Endothelial cell (in vitro differentiated cells): ENCODE data around the gene RSPO3. TPM values are rescaled to one million over a fixed set of nuclear protein-coding genes. Genes with fewer than 3 reads are reported as not detected.

ENCODE experiments used
- DNase-seq: peaks from one replicate; pipeline ENCODE4 v3.0.0; 2021; ENCODE audit warnings: low spot score
- H3K27ac Mint-ChIP-seq: one replicate; pipeline ENCODE4 v1.8.0; 2021; ENCODE audit warnings: mixed read lengths, inconsistent platforms; ENCODE audit not compliant: unreplicated experiment
- H3K27me3 Mint-ChIP-seq: one replicate; pipeline ENCODE4 v1.8.0; 2021; ENCODE audit warnings: mild to moderate bottlenecking, moderate library complexity, mixed read lengths, inconsistent platforms; ENCODE audit not compliant: unreplicated experiment
- H3K36me3 Mint-ChIP-seq: one replicate; pipeline ENCODE4 v1.8.0; 2021; ENCODE audit warnings: mild to moderate bottlenecking, low read depth, mixed read lengths, inconsistent platforms; ENCODE audit not compliant: unreplicated experiment
- H3K4me1 Mint-ChIP-seq: one replicate; pipeline ENCODE4 v1.8.0; 2021; ENCODE audit warnings: mild to moderate bottlenecking, mixed read lengths, inconsistent platforms; ENCODE audit not compliant: unreplicated experiment
- H3K4me3 Mint-ChIP-seq: one replicate; pipeline ENCODE4 v1.8.0; 2021; ENCODE audit warnings: mild to moderate bottlenecking, mixed read lengths, inconsistent platforms; ENCODE audit not compliant: unreplicated experiment
- H3K9me3 Mint-ChIP-seq: one replicate; pipeline ENCODE4 v1.8.0; 2021; ENCODE audit warnings: mixed read lengths, inconsistent platforms; ENCODE audit not compliant: unreplicated experiment
- CTCF ChIP-seq: fragments of 200-600 bp; sonication (generic); IDR thresholded peaks from one replicate; pipeline ENCODE4 v1.5.0; 2021; ENCODE audit warnings: antibody characterized with exemption; ENCODE audit not compliant: unreplicated experiment
- total RNA-seq: library from RNA; stranded (reverse); fragmentation: NEBNext Ultra II Directional; extraction: Animal tissue kit (Norgen Biotek cat#: 25700); gene quantifications from one replicate; pipeline ENCODE4 v1.2.1, GENCODE V29; 2021; ENCODE audit not compliant: unreplicated experiment

RSPO3 gene
- total RNA-seq, 1 donor from 2014 or later = 0.59 TPM

DNA sequence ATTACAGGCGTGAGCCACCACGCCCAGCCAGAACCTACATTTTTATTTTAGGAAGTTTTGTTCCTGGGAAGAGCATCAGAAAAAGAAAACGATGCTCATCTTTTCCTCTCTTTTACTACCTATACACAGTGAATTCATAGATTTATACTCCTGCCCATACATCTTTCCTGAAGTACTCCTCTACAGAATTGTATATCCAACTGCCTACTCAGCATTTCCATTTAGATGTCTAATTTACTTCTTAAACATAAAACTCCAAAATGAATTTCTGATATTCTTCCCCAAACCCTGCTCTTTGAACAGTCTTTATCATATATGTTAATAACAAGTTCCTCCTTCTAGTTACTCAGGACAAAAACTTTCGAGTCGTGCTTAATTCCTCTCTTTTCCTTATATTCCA, 39.8 kb upstream of the RSPO3 start:
- Mint-ChIP-seq H3K4me1 (no peaks in the 10 kb centered on the region), H3K36me3 (no peaks in the 10 kb centered on the region), H3K27ac (no peak overlapping the region), H3K27me3 (no peaks in the 10 kb centered on the region), H3K4me3 (no peak overlapping the region), H3K9me3 (no peaks in the 10 kb centered on the region)
- DNase-seq = no peak
- TF ChIP-seq CTCF = no peak

GRCh38 chr6:127079681-127080080, 38.8 kb upstream of the RSPO3 start:
- no peak overlapping the region for H3K27ac Mint-ChIP-seq
- H3K27me3 Mint-ChIP-seq = no peaks in the 10 kb centered on the region
- no peaks in the 10 kb centered on the region for H3K36me3 Mint-ChIP-seq
- H3K9me3 Mint-ChIP-seq = no peaks in the 10 kb centered on the region
- no peak for DNase-seq
- TF ChIP-seq CTCF = no peak
- H3K4me3 Mint-ChIP-seq = no peak overlapping the region
- no peaks in the 10 kb centered on the region for H3K4me1 Mint-ChIP-seq

DNA sequence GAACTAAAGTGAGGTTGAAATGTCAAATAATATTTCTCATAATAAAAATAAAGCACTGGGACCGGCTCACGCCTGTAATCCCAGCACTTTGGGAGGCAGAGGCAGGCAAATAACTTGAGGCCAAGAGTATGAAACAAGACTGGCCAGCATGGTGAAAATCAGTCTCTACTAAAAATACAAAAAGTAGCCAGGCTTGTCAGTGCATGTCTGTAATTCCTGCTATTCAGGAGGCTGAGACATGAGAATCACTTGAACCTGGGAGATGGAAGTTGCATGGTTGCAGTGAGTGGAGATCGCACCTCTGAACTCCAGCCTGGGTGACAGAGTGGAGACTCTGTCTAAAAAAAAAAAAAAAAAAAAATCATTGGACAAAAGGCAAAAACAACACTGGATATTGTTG, 38.4 kb upstream of the RSPO3 start:
- no peak for DNase-seq
- TF ChIP-seq CTCF = no peak
- H3K4me1 Mint-ChIP-seq = no peaks in the 10 kb centered on the region
- no peaks in the 10 kb centered on the region for H3K9me3 Mint-ChIP-seq
- H3K27ac Mint-ChIP-seq = no peak overlapping the region
- H3K27me3 Mint-ChIP-seq = no peaks in the 10 kb centered on the region
- no peaks in the 10 kb centered on the region for H3K36me3 Mint-ChIP-seq
- H3K4me3 Mint-ChIP-seq = no peak overlapping the region

DNA sequence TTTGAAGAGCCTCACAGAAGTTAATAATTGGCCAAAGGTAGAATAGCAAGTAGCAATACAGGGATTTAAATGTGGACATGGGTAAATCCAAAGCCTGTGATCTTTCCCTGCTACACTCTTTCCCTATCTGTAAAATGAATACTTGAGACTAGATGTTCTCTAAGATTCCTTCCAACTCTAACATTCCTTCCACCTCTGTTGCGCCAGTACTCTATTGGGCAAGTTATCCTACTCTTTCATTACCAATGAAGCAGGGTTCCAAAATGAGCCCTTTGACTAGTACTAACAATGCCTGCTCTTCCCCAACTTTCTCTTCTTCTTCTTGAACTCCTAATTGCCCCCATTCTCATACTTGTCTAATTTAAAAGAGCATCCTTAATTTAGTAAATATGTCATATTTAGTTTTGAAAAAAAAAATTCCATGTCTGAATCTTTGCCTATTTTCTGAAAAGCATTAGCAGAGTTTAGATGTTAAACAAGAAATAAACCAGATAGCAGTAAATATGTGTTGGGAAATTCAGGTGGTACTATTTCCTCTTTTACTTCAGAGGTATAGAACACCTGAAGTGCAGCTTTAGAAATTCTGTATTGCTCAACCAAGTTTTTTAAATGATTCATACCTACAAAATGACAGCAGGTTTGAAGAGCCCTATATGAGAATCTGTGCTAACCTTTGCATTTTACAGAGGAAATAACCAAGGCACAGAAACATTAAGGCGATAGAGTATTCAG, 35.1 kb upstream of the RSPO3 start:
- no peaks in the 10 kb centered on the region for H3K4me1 Mint-ChIP-seq
- DNase-seq = no peak
- H3K27me3 Mint-ChIP-seq = no peaks in the 10 kb centered on the region
- H3K4me3 Mint-ChIP-seq = no peak overlapping the region
- TF ChIP-seq CTCF = no peak
- no peak overlapping the region for H3K27ac Mint-ChIP-seq
- H3K9me3 Mint-ChIP-seq = no peaks in the 10 kb centered on the region
- H3K36me3 Mint-ChIP-seq = no peaks in the 10 kb centered on the region

- no peaks in the 10 kb centered on the region for H3K36me3 Mint-ChIP-seq
- H3K4me3 Mint-ChIP-seq = no peak overlapping the region
- no peak overlapping the region for H3K27ac Mint-ChIP-seq
- H3K4me1 Mint-ChIP-seq = no peaks in the 10 kb centered on the region
- H3K9me3 Mint-ChIP-seq = no peaks in the 10 kb centered on the region
- H3K27me3 Mint-ChIP-seq = no peaks in the 10 kb centered on the region
- DNase-seq = no peak
- TF ChIP-seq CTCF = no peak
Observed at GRCh38 chr6:127083963-127084310, 34.5 kb upstream of the RSPO3 start.
